Stimulated activated CD4-positive, alpha-beta T cell treated with anti-CD3 and anti-CD28 coated beads, Interleukin-4, amount 100 ng/mL, for 1 hour (primary cell): Measurements from ENCODE around the gene SLC18A3.

Experiments used
- DNase-seq: peaks from one replicate; pipeline ENCODE4 v3.0.0-alpha.2; 2020

Gene SLC18A3

GRCh38 chr10:49612513-49613164 lies 2.5 kb downstream of the SLC18A3 start:
- no peak for DNase-seq

GRCh38 chr10:49613165-49613881 lies 3.2 kb downstream of the SLC18A3 start:
- no peak for DNase-seq

- DNase-seq = no peak
Measured at GRCh38 chr10:49613882-49614241, 3.8 kb downstream of the SLC18A3 start, which contains the start of gene CHAT. Gene CHAT, plus strand, starts transcription at chr10:49614037. Its CDS starts 153 bp downstream, at chr10:49614190.

- no peak for DNase-seq
Measured at GRCh38 chr10:49614242-49615198, 4.4 kb downstream of the SLC18A3 start.

GRCh38 chr10:49615213-49615612 lies 5.1 kb downstream of the SLC18A3 start:
- DNase-seq = no peak

- DNase-seq = no peak
Measured at GRCh38 chr10:49615721-49616120, 5.6 kb downstream of the SLC18A3 start.

GRCh38 chr10:49616421-49617101 lies 6.5 kb downstream of the SLC18A3 start:
- DNase-seq = no peak

GRCh38 chr10:49617121-49618020 lies 7.3 kb downstream of the SLC18A3 start:
- no peak for DNase-seq

- no peak for DNase-seq
Measured at GRCh38 chr10:49618821-49619220, 8.7 kb downstream of the SLC18A3 start.

- DNase-seq = no peak
Measured at GRCh38 chr10:49619613-49620012, 9.5 kb downstream of the SLC18A3 start.

- DNase-seq = no peak
Measured at GRCh38 chr10:49620286-49620810, 10.2 kb downstream of the SLC18A3 start.

- DNase-seq = no peak
Measured at GRCh38 chr10:49620841-49621378, 10.8 kb downstream of the SLC18A3 start.

- DNase-seq = no peak
Measured at GRCh38 chr10:49621561-49621960, 11.5 kb downstream of the SLC18A3 start.

- no peak for DNase-seq
Measured at GRCh38 chr10:49622426-49623425, 12.6 kb downstream of the SLC18A3 start.

- DNase-seq = no peak
Measured at GRCh38 chr10:49624629-49625028, 14.5 kb downstream of the SLC18A3 start.

GRCh38 chr10:49625411-49625810 lies 15.3 kb downstream of the SLC18A3 start:
- DNase-seq = no peak

GRCh38 chr10:49627038-49627437 lies 16.9 kb downstream of the SLC18A3 start:
- DNase-seq = no peak

- DNase-seq = no peak
Measured at GRCh38 chr10:49627644-49628247, 17.6 kb downstream of the SLC18A3 start.

GRCh38 chr10:49628599-49628998 lies 18.5 kb downstream of the SLC18A3 start:
- no peak for DNase-seq
